Stomach (tissue), 4 donors: ENCODE results near the gene GLUD1.

Source experiments
- CTCF ChIP-seq, 7 experiments: fragments of 450-650 bp in 4 of 7; fragments of 200-600 bp in 3 of 7; sonication (generic) in 3 of 7; IDR thresholded peaks; one replicate each; pipeline ENCODE4 v1.5.1; 2016 to 2019; ENCODE audit warnings: antibody characterized with exemption in 7 of 7, control low read depth in 2 of 7, mild to moderate bottlenecking in 1 of 7
- EP300 ChIP-seq: sonication (generic); formaldehyde crosslinking; IDR thresholded peaks from one replicate; pipeline ENCODE4 v1.6.1; 2017; ENCODE audit warnings: antibody characterized with exemption
- POLR2AphosphoS5 ChIP-seq, 3 donors: sonication (generic); formaldehyde crosslinking; IDR thresholded peaks; one replicate each; pipeline ENCODE4 v1.6.1; 2016; ENCODE audit warnings: antibody characterized with exemption in 3 of 3

- TF ChIP-seq EP300 = no peak
- TF ChIP-seq POLR2AphosphoS5 (IDR thresholded peaks at IDR 0.05) = no peak
- no peak for TF ChIP-seq CTCF (IDR thresholded peaks at IDR 0.05)
Measured at GRCh38 chr10:87089746-87090145, 4.9 kb downstream of the GLUD1 start.
